PFSK-1 (cell line): ENCODE results near the gene OR6Y1.

Experiments used
- POLR2AphosphoS5 ChIP-seq: IDR thresholded peaks from 2 replicates; pipeline ENCODE4 v1.6.1; 2012; ENCODE audit warnings: low read depth, mild to moderate bottlenecking, control low read depth, low read length, moderate library complexity
- SIN3A ChIP-seq: IDR thresholded peaks from 2 replicates; pipeline ENCODE4 v1.6.1; 2012; ENCODE audit warnings: mild to moderate bottlenecking, low read length, moderate library complexity, borderline replicate concordance; ENCODE audit not compliant: insufficient read depth
- TAF1 ChIP-seq: IDR thresholded peaks from 2 replicates; pipeline ENCODE4 v1.6.1; 2012; ENCODE audit warnings: low read length, control low read depth, borderline replicate concordance; ENCODE audit not compliant: insufficient read depth

- TF ChIP-seq SIN3A: no peak
- no peak for TF ChIP-seq POLR2AphosphoS5
- no peak for TF ChIP-seq TAF1
Observed at GRCh38 chr1:158516966-158517365, 37.2 kb downstream of the OR6Y1 start.
